ENCODE results near the gene SIPA1L2.

Gene SIPA1L2

DNA sequence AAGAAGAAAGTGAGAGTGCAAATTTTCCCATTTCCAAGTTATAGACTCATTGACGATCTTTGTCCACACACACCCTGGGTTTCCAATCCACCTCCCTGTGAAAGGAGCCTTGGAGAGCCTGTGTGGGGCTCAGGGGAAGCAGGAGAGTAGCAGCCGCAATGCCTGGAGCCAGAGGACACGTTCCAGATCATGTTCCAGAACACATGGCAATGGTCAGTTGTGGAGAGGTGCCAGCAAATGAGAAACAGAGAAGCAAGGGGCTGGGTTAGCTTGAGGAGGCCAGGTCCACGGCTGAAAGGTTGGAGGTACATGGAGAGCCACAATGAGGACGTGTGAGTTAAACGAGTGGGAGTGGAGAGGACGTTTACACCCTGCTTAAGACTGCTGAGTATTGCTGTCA lies 33.0 kb upstream of the SIPA1L2 start:
- no peak overlapping the region for H3K9ac ChIP-seq (ENCODE audit: low read length)
- no peaks in the 10 kb centered on the region for H3K4me1 ChIP-seq (ENCODE audit: control insufficient read depth, insufficient read depth, low read length)
- no peak overlapping the region for H3K4me3 ChIP-seq (ENCODE audit: low read length)
- H3K27ac ChIP-seq (ENCODE audit: low read depth, low read length) = no peak overlapping the region
- no peaks in the 10 kb centered on the region for H3K36me3 ChIP-seq (ENCODE audit: control insufficient read depth, insufficient read depth, low read length)
- no peaks in the 10 kb centered on the region for H3K27me3 ChIP-seq (ENCODE audit: control insufficient read depth, insufficient read depth, low read length)

DNA sequence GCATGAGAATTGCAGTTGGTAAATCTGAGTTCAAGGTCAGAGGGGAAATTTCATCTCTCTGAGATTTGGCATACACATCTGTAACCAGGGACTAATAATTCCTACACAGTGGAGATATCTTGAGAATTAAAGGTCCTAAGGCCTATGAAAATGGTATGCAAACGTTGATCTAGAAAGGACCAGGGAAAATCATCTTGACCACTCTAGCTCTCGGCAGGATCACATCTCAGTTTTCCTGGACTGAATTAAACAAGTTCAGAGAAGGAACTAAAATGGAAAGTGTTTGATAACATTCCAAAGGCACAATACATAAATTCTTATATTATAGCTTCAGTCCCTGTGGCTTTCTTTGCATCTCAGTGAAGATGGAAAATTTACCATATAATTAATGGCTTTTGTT lies 28.5 kb upstream of the SIPA1L2 start:
- no peak overlapping the region for H3K4me3 ChIP-seq (ENCODE audit: low read length)
- no peaks in the 10 kb centered on the region for H3K27me3 ChIP-seq (ENCODE audit: control insufficient read depth, insufficient read depth, low read length)
- no peak overlapping the region for H3K9ac ChIP-seq (ENCODE audit: low read length)
- H3K36me3 ChIP-seq (ENCODE audit: control insufficient read depth, insufficient read depth, low read length) = no peaks in the 10 kb centered on the region
- H3K4me1 ChIP-seq (ENCODE audit: control insufficient read depth, insufficient read depth, low read length) = peaks cover 12% of the 10 kb centered on the region
- no peak overlapping the region for H3K27ac ChIP-seq (ENCODE audit: low read depth, low read length)

DNA sequence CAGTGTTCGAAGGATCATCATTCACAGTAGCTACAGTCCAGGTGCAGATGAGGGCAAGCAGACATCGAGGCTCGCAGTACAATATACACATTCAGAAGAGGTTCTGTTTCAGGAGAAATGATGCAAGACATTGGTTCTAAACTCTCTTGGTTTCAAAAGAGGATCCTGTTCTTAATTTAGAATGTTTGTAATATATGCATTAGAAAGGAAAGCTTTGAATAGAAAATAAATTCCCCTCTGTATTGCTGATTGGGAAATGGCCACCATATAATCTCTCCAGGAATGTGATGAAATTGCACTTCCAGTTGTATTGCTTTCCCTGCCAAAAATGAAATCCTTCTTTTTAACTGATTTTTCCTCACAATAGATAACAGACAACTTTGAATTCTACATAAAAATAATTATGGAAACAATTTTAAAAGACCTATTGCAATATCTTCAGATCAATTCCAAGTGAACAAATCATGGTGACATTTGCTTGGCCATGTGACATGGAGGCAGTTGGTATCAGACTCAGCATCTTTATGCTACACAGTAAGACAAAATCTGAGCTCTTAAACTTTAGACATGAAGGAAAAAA lies 27.6 kb upstream of the SIPA1L2 start:
- peaks cover 13% of the 10 kb centered on the region for H3K4me1 ChIP-seq (ENCODE audit: control insufficient read depth, insufficient read depth, low read length)
- no peak overlapping the region for H3K27ac ChIP-seq (ENCODE audit: low read depth, low read length)
- no peak overlapping the region for H3K4me3 ChIP-seq (ENCODE audit: low read length)
- H3K36me3 ChIP-seq (ENCODE audit: control insufficient read depth, insufficient read depth, low read length) = no peaks in the 10 kb centered on the region
- H3K9ac ChIP-seq (ENCODE audit: low read length) = no peak overlapping the region
- H3K27me3 ChIP-seq (ENCODE audit: control insufficient read depth, insufficient read depth, low read length) = no peaks in the 10 kb centered on the region

DNA sequence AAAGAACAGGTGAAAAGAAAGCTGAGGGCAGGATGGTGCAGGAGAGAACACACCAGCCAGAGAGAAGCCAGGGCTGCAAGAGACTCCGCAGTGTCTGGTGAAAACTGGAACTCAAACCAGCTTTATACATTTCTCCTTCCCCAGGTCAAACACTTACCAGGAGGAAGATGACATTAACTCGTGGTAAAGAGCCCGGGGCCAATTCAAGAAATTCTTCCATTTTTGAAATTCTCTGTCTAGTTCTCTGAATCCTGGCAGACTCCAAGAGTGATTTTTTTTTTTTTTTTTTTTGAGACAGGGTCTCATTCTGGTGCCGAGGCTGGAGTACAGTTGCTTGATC lies 25.8 kb upstream of the SIPA1L2 start:
- H3K4me3 ChIP-seq (ENCODE audit: low read length) = no peak overlapping the region

DNA sequence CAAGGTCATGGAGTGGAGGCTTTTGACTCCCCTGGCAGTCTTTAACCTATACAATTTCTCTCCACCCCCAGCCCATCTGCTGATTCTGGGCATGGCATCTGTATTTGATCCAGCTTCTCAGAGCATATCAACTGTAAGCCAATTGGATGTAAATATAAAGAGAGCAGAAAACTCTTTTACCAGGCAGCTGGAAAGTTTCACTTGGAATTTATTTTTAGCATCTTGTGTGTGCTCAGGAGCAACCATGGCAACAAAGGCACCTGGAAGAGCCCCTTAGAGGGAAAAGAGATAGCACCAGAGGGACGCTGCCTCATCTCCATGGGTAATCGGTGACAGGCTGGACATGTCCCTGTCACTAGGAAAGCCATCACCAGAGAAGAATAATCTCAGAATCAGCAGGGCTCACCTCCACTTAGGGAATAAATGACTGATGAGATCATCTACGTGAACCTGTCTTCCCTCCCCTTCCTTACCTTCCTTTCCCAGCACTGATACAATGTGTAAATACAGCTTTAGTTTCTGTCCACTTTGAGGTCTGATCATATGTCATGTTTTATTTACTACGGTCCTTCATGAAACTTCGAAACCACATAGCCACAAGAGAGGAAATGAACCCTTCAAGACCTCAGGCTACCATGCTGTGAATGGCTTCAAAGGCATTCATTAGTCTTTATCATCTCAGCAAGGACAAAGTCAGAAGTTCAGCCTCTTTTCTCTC lies 25.3 kb upstream of the SIPA1L2 start:
- peaks cover 13% of the 10 kb centered on the region for H3K4me1 ChIP-seq (ENCODE audit: control insufficient read depth, insufficient read depth, low read length)
- no peaks in the 10 kb centered on the region for H3K27me3 ChIP-seq (ENCODE audit: control insufficient read depth, insufficient read depth, low read length)
- no peaks in the 10 kb centered on the region for H3K36me3 ChIP-seq (ENCODE audit: control insufficient read depth, insufficient read depth, low read length)
- H3K27ac ChIP-seq (ENCODE audit: low read depth, low read length) = no peak overlapping the region
- no peak overlapping the region for H3K4me3 ChIP-seq (ENCODE audit: low read length)
- no peak overlapping the region for H3K9ac ChIP-seq (ENCODE audit: low read length)

More for the DNA sequence above, 25.8 kb upstream of the SIPA1L2 start:
- H3K36me3 ChIP-seq (ENCODE audit: control insufficient read depth, insufficient read depth, low read length) = no peaks in the 10 kb centered on the region
- H3K27ac ChIP-seq (ENCODE audit: low read depth, low read length) = no peak overlapping the region
- H3K27me3 ChIP-seq (ENCODE audit: control insufficient read depth, insufficient read depth, low read length) = no peaks in the 10 kb centered on the region
- H3K9ac ChIP-seq (ENCODE audit: low read length) = no peak overlapping the region
- H3K4me1 ChIP-seq (ENCODE audit: control insufficient read depth, insufficient read depth, low read length) = peaks cover 13% of the 10 kb centered on the region

DNA sequence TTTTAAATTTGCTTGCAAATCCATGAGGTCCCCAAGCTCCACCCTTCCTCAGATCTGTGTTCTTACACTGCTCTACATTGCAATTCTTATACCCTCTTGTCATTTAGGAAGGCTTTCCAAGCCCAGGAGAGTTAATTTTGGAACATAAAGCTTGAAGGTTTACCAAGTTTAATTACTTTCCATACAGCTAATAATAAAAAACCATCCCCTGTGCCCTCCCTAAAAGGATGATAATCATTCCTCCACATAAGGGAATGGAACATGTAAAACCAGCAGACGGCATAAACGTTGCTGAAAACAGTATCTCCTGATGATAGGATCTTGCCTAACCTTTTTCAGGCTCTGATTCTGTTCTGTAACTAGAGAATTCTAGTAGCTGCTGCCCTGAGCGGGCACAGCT lies 23.9 kb upstream of the SIPA1L2 start:
- H3K4me3 ChIP-seq (ENCODE audit: low read length) = no peak overlapping the region

DNA sequence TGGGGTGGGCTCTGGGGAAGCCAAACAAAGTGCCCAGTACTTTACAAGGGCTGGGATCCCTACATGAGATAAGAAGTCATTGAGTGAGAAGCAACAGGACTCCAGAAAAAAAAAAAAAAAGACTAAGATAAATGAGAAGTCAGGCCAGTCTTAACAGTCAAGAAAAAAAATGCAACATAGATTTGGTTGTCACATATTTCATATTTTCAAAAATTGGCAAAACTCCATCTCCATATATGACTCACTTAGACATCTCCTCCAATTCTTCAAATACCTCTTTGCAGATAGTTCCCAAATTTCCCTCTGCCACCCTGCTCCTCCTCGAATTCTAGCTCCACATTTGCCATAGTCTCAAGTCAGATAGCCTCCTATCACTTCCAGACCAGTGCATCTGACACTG lies 20.9 kb upstream of the SIPA1L2 start:
- peaks cover 13% of the 10 kb centered on the region for H3K4me1 ChIP-seq (ENCODE audit: control insufficient read depth, insufficient read depth, low read length)
- H3K9ac ChIP-seq (ENCODE audit: low read length) = no peak overlapping the region
- no peak overlapping the region for H3K4me3 ChIP-seq (ENCODE audit: low read length)
- H3K27ac ChIP-seq (ENCODE audit: low read depth, low read length) = no peak overlapping the region
- H3K27me3 ChIP-seq (ENCODE audit: control insufficient read depth, insufficient read depth, low read length) = no peaks in the 10 kb centered on the region
- H3K36me3 ChIP-seq (ENCODE audit: control insufficient read depth, insufficient read depth, low read length) = no peaks in the 10 kb centered on the region

More for the DNA sequence above, 23.9 kb upstream of the SIPA1L2 start:
- no peak overlapping the region for H3K27ac ChIP-seq (ENCODE audit: low read depth, low read length)
- no peaks in the 10 kb centered on the region for H3K36me3 ChIP-seq (ENCODE audit: control insufficient read depth, insufficient read depth, low read length)
- H3K4me1 ChIP-seq (ENCODE audit: control insufficient read depth, insufficient read depth, low read length) = peaks cover 13% of the 10 kb centered on the region
- H3K27me3 ChIP-seq (ENCODE audit: control insufficient read depth, insufficient read depth, low read length) = no peaks in the 10 kb centered on the region
- no peak overlapping the region for H3K9ac ChIP-seq (ENCODE audit: low read length)

DNA sequence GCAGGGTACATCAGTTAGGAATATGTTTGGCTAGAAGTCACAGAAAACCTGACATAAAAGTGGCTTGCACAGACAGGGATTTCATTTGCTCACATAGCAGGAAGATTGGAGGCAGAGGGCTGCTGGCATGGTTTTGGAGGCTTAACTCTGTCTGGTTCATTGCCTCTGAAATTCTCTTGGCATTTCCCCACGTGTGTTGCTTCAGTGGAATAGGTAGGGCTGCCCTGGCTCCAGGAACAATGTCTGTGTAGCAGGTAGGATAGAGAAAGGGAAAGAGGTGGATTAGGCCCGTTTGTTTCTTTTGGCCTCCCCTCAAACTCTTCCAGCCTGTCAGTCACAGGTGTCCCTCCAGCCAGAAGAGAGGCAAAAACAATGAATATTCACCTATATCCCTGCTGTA lies 20.5 kb upstream of the SIPA1L2 start:
- Histone ChIP-seq H3K36me3 (ENCODE audit: control insufficient read depth, insufficient read depth, low read length) (no peaks in the 10 kb centered on the region), H3K27me3 (ENCODE audit: control insufficient read depth, insufficient read depth, low read length) (no peaks in the 10 kb centered on the region), H3K27ac (ENCODE audit: low read depth, low read length) (no peak overlapping the region), H3K9ac (ENCODE audit: low read length) (no peak overlapping the region), H3K4me3 (ENCODE audit: low read length) (no peak overlapping the region), H3K4me1 (ENCODE audit: control insufficient read depth, insufficient read depth, low read length) (peaks cover 13% of the 10 kb centered on the region)

DNA sequence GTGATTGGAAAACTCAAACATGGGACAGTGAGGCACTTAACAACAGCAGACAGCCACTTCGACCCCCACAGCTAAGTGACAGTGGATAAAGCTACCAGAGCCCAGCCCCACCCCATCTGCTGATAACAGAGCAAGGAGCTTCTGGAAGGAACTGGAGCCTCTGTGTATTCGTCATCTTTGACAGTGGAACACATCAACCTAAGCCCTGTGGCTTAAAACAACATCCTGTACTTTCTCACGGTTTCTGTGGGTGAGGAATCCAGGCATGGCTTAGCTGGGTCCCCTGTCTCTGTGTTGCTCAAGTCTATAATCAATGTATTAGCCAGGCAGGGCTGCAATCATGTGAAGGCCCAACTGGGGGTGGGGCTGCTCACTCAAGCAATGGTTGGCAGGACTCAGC lies 18.4 kb upstream of the SIPA1L2 start:
- no peak overlapping the region for H3K27ac ChIP-seq (ENCODE audit: low read depth, low read length)
- H3K4me3 ChIP-seq (ENCODE audit: low read length) = no peak overlapping the region
- H3K27me3 ChIP-seq (ENCODE audit: control insufficient read depth, insufficient read depth, low read length) = no peaks in the 10 kb centered on the region
- no peaks in the 10 kb centered on the region for H3K36me3 ChIP-seq (ENCODE audit: control insufficient read depth, insufficient read depth, low read length)
- no peak overlapping the region for H3K9ac ChIP-seq (ENCODE audit: low read length)
- peaks cover under 1% of the 10 kb centered on the region for H3K4me1 ChIP-seq (ENCODE audit: control insufficient read depth, insufficient read depth, low read length)

DNA sequence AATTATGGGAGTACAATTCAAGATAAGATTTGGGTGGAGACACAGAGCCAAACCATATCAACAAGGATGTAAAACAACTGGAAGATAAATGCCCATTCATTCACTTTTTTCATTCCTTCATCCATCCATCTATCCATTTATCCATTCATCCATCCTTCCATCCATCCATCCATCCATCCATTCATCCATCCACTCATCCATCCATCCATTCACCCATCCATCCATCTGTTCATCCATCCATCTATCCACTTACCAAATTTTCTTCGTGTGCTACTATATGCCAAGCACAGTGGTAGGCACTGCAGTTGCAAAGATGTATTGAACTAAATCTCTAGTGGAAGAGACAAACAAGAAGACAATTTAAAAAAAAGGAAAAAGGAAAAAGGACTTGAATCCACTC lies 14.3 kb upstream of the SIPA1L2 start:
- Histone ChIP-seq H3K27ac (ENCODE audit: low read depth, low read length) (no peak overlapping the region), H3K4me1 (ENCODE audit: control insufficient read depth, insufficient read depth, low read length) (no peaks in the 10 kb centered on the region), H3K27me3 (ENCODE audit: control insufficient read depth, insufficient read depth, low read length) (no peaks in the 10 kb centered on the region), H3K9ac (ENCODE audit: low read length) (no peak overlapping the region), H3K4me3 (ENCODE audit: low read length) (no peak overlapping the region), H3K36me3 (ENCODE audit: control insufficient read depth, insufficient read depth, low read length) (no peaks in the 10 kb centered on the region)

DNA sequence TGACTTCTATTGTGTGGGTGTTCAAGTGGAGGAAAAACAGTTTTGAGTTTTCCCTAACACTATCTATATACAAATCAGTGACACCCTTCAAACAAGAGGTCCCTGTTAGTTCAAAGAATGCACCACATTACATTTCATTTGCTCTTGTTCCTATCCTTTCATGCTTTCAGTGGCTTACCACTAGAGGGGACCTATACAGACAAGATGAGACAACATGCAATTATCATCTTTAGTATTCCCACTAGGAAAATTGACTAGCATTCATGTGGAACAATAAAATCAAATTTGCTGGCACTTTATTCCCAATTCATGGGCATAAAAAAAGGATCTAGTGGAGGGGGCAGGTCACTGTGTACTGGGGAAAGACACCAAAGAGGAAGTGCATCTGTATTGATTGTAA lies 13.3 kb upstream of the SIPA1L2 start:
- Histone ChIP-seq H3K36me3 (ENCODE audit: control insufficient read depth, insufficient read depth, low read length) (no peaks in the 10 kb centered on the region), H3K9ac (ENCODE audit: low read length) (no peak overlapping the region), H3K4me1 (ENCODE audit: control insufficient read depth, insufficient read depth, low read length) (no peaks in the 10 kb centered on the region), H3K4me3 (ENCODE audit: low read length) (no peak overlapping the region), H3K27ac (ENCODE audit: low read depth, low read length) (no peak overlapping the region), H3K27me3 (ENCODE audit: control insufficient read depth, insufficient read depth, low read length) (no peaks in the 10 kb centered on the region)

DNA sequence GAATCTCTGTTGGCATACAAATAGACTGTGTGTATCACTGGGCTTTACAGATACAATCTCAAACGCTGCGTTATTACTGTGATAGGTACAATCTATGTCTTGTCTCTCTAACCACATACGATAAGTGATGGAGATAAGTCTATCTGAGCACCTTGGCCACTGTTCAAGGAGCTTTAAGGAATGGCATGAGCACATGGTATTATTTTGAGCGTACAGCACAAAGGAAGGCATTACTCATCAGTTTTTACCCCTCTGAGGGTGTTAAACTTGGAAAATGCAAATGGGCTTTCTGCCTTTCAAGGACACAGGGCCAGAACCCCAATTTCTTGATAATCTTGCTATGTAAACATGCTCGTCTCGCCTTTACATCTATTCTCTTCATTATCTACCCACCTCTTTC lies 11.6 kb upstream of the SIPA1L2 start:
- Histone ChIP-seq H3K27me3 (ENCODE audit: control insufficient read depth, insufficient read depth, low read length) (no peaks in the 10 kb centered on the region), H3K9ac (ENCODE audit: low read length) (no peak overlapping the region), H3K27ac (ENCODE audit: low read depth, low read length) (no peak overlapping the region)

DNA sequence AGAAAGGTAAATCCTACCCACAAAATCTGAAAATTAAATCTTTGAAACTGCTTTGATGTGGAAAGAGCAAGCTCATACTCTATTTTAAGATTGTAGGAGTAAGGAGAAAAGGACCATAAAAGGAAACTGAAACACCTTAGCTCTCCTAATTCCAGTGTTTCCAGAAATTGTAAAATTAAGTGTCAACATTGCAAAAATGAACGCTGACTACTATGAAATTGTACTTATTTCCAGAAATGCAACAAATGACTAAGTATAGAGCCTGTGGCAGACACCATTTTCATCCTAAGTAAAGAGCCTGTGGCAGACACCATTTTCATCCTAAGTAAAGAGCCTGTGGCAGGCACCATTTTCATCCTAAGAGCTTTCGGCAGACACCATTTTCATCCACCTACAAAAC lies 6.9 kb upstream of the SIPA1L2 start:
- no peaks in the 10 kb centered on the region for H3K27me3 ChIP-seq (ENCODE audit: control insufficient read depth, insufficient read depth, low read length)

More for the DNA sequence above, 11.6 kb upstream of the SIPA1L2 start:
- no peaks in the 10 kb centered on the region for H3K4me1 ChIP-seq (ENCODE audit: control insufficient read depth, insufficient read depth, low read length)
- no peak overlapping the region for H3K4me3 ChIP-seq (ENCODE audit: low read length)
- H3K36me3 ChIP-seq (ENCODE audit: control insufficient read depth, insufficient read depth, low read length) = no peaks in the 10 kb centered on the region

More for the DNA sequence above, 6.9 kb upstream of the SIPA1L2 start:
- Histone ChIP-seq H3K4me1 (ENCODE audit: control insufficient read depth, insufficient read depth, low read length) (no peaks in the 10 kb centered on the region), H3K9ac (ENCODE audit: low read length) (no peak overlapping the region), H3K27ac (ENCODE audit: low read depth, low read length) (no peak overlapping the region), H3K36me3 (ENCODE audit: control insufficient read depth, insufficient read depth, low read length) (no peaks in the 10 kb centered on the region), H3K4me3 (ENCODE audit: low read length) (no peak overlapping the region)
